Left ventricle myocardium inferior (tissue), 1 donor: Measurements from ENCODE around the gene FANCD2OS. TPM values are rescaled to one million over a fixed set of nuclear protein-coding genes. Genes with fewer than 3 reads are reported as not detected.

Source experiments
- DNase-seq: peaks from one replicate; pipeline ENCODE4 v3.0.0-alpha.2; 2020
- H3K27ac ChIP-seq: fragments of 200-600 bp; replicated peaks from 2 replicates; pipeline ENCODE4 v1.8.0; 2021
- H3K27me3 ChIP-seq: fragments of 200-600 bp; 2 replicates; pipeline ENCODE4 v1.8.0; 2021; ENCODE audit warnings: low read depth
- H3K36me3 ChIP-seq: fragments of 200-600 bp; 2 replicates; pipeline ENCODE4 v1.8.0; 2021
- H3K4me1 ChIP-seq: fragments of 200-600 bp; 2 replicates; pipeline ENCODE4 v1.8.0; 2021
- H3K4me3 ChIP-seq: fragments of 200-600 bp; 2 replicates; pipeline ENCODE4 v1.8.0; 2021; ENCODE audit warnings: mild to moderate bottlenecking, moderate library complexity
- H3K9me3 ChIP-seq: fragments of 200-600 bp; replicated peaks from 2 replicates; pipeline ENCODE4 v1.8.0; 2021
- intact Hi-C: fragments of 100-400 bp; cut with micrococcal nuclease; formaldehyde crosslinking; loops from one replicate; pipeline ENCODE4 v1.11.0; 2022
- long read RNA-seq: library from polyadenylated mRNA; unstranded; transcript quantifications from one replicate; pipeline ENCODE4 v2.0.0, GENCODE V29; 2021
- total RNA-seq: library from RNA; stranded (reverse); fragmentation: NEBNext Ultra II Directional; extraction: Animal tissue kit (Norgen Biotek cat#: 25700); gene quantifications from one replicate; pipeline ENCODE4 v1.2.1, GENCODE V29; 2021
- TF ChIP-seq, protein P1 (sequence below): fragments of 200-600 bp; IDR thresholded peaks from 2 replicates; pipeline ENCODE4 v1.8.0; 2021; ENCODE audit warnings: antibody characterized with exemption, mild to moderate bottlenecking, borderline replicate concordance
- donor health status: DM: no; HTN: yes; CAD: no; lungs with severe emphysema.

FANCD2OS gene, protein sequence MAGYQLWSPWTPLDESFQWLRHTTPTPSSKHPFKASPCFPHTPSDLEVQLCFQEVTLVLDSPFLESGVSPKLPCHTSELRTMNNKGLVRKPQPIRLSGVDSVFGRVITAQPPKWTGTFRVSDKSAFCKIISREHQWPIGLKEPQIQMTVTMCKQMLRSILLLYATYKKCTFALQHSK
- total RNA-seq, result not detected
- long read RNA-seq, result 0 reads

DNA sequence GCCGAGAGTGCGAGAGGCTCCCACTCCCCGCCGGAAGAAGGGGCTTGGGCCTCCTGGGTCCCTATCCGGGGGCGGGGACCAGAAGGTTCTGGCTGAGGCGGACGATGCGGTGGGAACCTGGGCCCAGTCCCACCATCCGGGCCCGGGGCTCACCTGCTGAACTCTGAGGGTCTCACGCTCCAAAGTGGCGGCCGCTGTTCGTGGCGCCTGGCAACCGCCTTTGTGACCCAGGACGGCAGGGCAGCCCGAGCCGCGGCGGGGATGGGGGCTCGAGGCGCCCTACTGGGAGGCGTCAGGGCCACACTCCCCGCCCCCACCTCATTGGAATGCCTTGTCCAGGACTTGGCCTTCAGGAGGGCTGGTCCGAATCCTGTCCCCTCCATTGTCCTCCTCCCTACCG, at the start of gene FANCD2OS:
Gene FANCD2OS, minus strand, starts transcription at position 165 of the 400 bp plus-strand sequence. CDS start 3,481 bp downstream, outside the sequence.
- Histone ChIP-seq H3K4me3 (no peak within 1 kb of the TSS), H3K36me3 (no peaks in the 10 kb centered on the region), H3K27ac (no peak within 1 kb of the TSS), H3K4me1 (no peaks in the 10 kb centered on the region), H3K27me3 (peaks cover 17% of the 10 kb centered on the region), H3K9me3 (no peaks in the 10 kb centered on the region)
- TF ChIP-seq, protein P1, sequence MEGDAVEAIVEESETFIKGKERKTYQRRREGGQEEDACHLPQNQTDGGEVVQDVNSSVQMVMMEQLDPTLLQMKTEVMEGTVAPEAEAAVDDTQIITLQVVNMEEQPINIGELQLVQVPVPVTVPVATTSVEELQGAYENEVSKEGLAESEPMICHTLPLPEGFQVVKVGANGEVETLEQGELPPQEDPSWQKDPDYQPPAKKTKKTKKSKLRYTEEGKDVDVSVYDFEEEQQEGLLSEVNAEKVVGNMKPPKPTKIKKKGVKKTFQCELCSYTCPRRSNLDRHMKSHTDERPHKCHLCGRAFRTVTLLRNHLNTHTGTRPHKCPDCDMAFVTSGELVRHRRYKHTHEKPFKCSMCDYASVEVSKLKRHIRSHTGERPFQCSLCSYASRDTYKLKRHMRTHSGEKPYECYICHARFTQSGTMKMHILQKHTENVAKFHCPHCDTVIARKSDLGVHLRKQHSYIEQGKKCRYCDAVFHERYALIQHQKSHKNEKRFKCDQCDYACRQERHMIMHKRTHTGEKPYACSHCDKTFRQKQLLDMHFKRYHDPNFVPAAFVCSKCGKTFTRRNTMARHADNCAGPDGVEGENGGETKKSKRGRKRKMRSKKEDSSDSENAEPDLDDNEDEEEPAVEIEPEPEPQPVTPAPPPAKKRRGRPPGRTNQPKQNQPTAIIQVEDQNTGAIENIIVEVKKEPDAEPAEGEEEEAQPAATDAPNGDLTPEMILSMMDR, result no peak
- DNase-seq, result no peak
- intact Hi-C loops, result no loop called here

DNA sequence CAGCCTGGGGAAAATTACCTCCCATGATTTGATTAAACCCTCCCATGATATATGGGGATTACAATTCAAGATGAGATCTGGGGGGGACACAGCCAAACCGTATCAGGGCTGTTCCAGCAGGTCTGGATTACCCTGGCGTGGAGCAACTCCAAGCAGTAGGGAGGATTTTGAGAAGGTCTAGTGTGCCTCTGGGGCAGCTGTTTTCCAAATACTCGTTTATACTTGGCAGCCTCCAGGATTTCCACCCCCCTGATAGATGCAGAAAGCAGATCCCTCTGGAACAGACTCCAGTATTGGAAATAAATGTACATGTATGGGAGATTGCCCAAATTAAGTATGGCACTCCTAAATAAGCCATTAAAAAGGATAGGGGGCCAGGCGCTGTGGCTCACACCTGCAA, 49.0 kb upstream of the FANCD2OS start:
- no peaks in the 10 kb centered on the region for H3K27me3 ChIP-seq
- no peak overlapping the region for H3K4me3 ChIP-seq
- intact Hi-C loops, result no loop called here
- no peak for DNase-seq
- H3K36me3 ChIP-seq, result peaks cover 19% of the 10 kb centered on the region
- no peak overlapping the region for H3K27ac ChIP-seq
- TF ChIP-seq, protein P1, result no peak
- no peaks in the 10 kb centered on the region for H3K9me3 ChIP-seq
- no peaks in the 10 kb centered on the region for H3K4me1 ChIP-seq

DNA sequence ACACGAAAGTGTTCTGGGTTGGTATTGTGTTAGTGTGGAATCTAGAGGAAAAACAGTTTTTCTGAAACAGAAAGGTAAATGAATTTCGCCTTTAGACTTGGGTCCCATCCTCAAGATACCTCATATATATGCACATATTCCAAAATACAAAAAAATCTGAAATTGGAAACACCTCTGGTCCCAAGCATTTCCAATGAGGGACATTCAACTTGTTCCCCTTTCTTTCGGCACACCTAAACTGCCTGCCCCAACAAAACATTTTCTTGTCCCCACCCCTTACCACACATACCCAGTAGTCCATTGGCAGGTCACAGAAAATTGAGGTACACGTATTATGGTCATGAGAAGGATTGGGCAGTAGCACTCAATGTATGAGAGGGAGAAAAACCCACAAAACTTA, 47.6 kb upstream of the FANCD2OS start:
- Histone ChIP-seq H3K27me3 (no peaks in the 10 kb centered on the region), H3K27ac (no peak overlapping the region), H3K4me3 (no peak overlapping the region), H3K4me1 (no peaks in the 10 kb centered on the region), H3K36me3 (peaks cover 33% of the 10 kb centered on the region), H3K9me3 (no peaks in the 10 kb centered on the region)
- TF ChIP-seq, protein P1, result no peak
- intact Hi-C loops, result no loop called here
- no peak for DNase-seq

DNA sequence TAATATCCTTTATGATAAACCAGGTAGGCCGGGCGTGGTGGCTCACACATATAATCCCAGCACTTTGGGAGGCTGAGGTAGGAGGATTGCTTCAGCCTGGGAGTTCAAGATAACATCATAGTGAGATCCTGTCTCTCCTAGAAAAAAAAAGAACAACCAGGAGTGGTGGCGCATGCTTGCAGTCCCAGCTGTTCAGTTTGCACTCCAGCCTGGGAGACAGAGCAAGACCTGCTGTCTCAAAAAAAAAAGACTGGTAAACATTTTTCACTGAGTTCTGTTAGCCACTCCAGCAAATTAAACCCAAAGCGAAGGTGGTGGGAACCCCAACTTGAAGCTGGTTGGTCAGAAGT, 47.0 kb upstream of the FANCD2OS start:
- Histone ChIP-seq H3K4me1 (no peaks in the 10 kb centered on the region), H3K27ac (no peak overlapping the region), H3K4me3 (no peak overlapping the region), H3K27me3 (no peaks in the 10 kb centered on the region), H3K36me3 (peaks cover 38% of the 10 kb centered on the region), H3K9me3 (no peaks in the 10 kb centered on the region)
- intact Hi-C loops, result no loop called here
- no peak for DNase-seq
- TF ChIP-seq, protein P1, result no peak

DNA sequence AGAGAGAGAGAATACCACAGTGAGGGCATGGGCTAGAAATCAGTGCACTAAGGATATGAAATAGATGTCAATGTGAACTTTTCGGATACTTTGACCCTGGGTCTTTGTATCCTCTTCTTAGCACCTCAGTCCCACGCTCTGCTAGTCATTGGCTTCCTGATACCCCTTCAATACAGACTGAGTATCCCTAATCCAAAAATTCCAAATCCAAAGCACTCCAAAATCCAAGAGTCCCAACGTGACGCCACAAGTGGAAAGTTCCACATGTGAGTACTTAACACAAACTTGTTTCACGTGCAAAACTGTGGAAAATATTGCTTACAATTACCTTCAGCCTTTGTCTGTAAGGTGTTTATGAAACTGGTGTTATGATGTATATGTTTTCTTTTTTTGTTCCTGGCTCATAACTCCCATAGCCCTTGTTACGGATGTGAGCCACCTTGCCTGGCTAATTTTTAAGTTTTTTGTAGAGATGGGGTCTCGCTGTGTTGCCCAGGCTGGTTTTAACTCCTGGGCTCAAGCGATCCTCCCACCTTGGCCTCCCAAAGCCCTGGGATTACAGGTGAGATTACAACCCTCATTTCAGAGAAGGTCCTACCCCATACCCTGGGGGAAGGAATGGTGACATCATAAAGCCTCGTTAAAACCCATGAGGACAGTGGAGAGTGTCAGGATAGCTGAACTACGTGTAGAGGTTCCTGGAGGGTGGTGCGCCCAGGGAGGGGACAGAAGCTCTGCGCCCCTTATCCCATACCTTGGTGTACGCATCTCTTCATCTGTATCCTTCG, 46.5 kb upstream of the FANCD2OS start:
- Histone ChIP-seq H3K27me3 (no peaks in the 10 kb centered on the region), H3K9me3 (no peaks in the 10 kb centered on the region), H3K36me3 (peaks cover 44% of the 10 kb centered on the region), H3K4me3 (no peak overlapping the region), H3K4me1 (no peaks in the 10 kb centered on the region), H3K27ac (no peak overlapping the region)
- intact Hi-C loops, result no loop called here
- DNase-seq, result no peak
- TF ChIP-seq, protein P1, result no peak
